GM10266 (cell line): ENCODE measurements around the gene VWA5B1.

Experiments
- DNase-seq: peaks from one replicate; pipeline ENCODE4 v3.0.0; 2012; ENCODE audit errors: extremely low spot score
- CTCF ChIP-seq: IDR thresholded peaks from 2 replicates; pipeline ENCODE4 v1.5.1; 2012; ENCODE audit warnings: mild to moderate bottlenecking, low read depth; ENCODE audit not compliant: control insufficient read depth, insufficient read depth; ENCODE audit errors: missing control alignments

Gene VWA5B1

DNA sequence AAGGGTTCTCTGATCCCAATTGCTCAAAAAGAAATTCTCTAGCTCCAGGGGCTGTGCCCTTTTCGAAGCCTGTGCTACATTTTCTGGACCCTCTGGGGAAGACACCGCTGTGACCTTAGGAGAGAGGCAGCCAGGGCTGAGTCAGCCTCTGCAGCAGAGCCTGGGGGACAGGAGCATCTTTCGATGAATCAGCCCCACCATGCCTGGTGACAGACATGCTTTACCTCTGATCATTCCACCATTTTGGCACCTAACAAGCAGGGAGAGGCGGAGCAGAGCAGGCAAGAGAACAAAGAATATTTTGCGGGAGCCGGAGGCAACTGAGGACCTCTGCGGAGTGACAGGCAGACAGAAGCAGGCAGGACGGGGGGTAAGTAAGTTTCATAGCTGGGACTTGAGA, 84.9 kb downstream of the VWA5B1 start:
- DNase-seq = no peak
- no peak for TF ChIP-seq CTCF

DNA sequence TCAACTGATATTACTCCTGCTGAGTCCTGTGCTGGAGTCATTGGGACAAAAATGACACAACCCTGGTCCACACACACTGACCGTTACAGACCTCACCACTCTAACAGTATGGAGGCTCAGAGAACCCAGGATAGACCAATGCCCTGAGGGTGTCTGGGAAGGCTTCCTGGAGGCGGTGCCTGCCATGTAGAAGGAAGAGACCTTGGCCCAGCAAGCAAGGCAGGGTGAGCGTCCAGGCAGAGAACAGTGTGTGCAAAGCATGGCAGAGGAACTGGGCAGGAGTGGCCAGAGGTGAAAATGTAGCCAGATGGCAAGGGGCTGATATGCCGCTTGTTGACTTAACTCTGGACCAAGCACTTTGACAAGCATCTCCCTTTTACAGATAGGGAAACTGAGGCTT, 85.5 kb downstream of the VWA5B1 start:
- no peak for DNase-seq
- no peak for TF ChIP-seq CTCF

DNA sequence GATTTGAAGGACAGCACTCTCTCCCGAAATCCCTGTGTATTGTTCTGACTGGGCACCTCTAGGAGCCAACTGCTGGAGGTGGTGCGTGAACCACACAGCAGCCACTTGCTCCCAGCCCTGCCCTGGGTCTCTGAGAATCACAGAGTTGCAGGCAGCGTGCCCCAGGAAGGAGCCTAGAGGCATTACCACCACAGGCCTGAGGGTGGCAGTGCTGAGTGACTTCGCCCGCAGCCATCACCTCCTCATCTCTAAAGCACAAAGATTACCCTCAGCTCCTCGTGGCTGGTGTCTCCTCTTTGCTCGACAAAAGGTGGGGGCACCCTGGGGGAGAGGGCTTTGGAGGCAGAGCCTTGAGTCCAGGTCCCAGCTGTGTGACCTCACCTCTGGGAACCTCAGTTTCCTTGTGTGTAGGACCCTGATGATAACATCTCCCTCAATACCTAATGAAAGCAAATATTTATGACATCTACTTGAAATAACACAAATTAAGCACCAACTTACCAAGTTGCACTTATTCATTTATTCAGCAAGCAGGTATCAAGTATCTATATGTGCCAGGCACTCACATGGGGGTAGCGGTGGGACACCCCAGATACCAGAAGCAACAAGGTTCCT, 86.3 kb downstream of the VWA5B1 start:
- peak; percentile 77 for TF ChIP-seq CTCF
- DNase-seq = peak; percentile 76

- DNase-seq = no peak
- TF ChIP-seq CTCF = no peak
Measured at GRCh38 chr1:20377516-20378270, 87.0 kb downstream of the VWA5B1 start.

DNA sequence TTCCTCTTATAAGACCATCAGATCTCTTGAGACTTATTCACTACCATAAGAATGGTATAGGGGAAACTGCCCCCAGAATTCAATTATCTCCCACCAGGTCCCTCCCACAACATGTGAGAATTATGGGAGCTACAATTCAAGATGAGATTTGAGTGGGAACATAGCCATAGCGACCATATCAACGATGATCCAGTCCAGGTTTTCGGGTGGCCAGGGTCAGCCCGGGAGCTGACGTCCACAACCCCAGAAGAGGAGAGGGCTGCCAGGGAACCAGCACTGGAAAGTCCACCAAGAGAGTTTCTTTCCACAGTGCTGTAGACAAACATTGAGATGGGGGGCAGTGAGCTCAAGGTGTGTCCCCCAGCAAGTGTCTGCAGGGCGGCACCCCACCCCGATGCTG, 88.4 kb downstream of the VWA5B1 start:
- no peak for DNase-seq
- no peak for TF ChIP-seq CTCF

DNA sequence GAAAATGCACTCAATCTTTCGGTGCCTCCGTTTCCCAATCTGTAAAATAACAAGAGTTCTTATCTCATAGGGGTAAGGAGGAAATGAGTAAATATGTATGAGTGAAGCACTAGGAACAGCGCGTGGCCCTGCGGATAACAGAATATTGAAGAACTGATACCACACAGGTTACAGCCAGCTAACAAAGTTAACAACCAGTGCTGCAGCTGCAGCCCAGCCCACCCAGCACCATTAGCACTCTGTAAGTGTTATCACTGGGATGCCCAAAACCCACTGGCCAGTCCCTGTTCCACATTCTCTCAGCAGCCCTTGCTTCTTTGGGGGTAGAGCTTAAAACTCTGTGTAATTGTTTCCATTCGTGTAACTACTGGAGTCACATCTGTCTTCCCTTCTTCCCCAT, 89.5 kb downstream of the VWA5B1 start:
- TF ChIP-seq CTCF = no peak
- no peak for DNase-seq

- DNase-seq = no peak
- no peak for TF ChIP-seq CTCF
Measured at GRCh38 chr1:20380616-20381035, 90.0 kb downstream of the VWA5B1 start.
